A673 (cell line): ENCODE measurements around the gene NOD2.

Source experiments
- CTCF ChIP-seq: fragments of 300-800, 200-600 bp; sonication (generic); conservative IDR thresholded peaks from 2 replicates; pipeline ENCODE4 v1.5.1; 2017; ENCODE audit warnings: low read depth, mild to moderate bottlenecking, antibody characterized with exemption, low read length, moderate library complexity, mixed read lengths
- EZH2 ChIP-seq: fragments of 200-600 bp; sonication (generic); IDR thresholded peaks from 2 replicates; pipeline ENCODE4 v1.6.1; 2017; ENCODE audit warnings: borderline replicate concordance, low read depth, mild to moderate bottlenecking, mixed read lengths, antibody characterized with exemption, low read length; ENCODE audit not compliant: poor library complexity, severe bottlenecking

- TF ChIP-seq CTCF = no peak
- TF ChIP-seq EZH2 = no peak
Measured at GRCh38 chr16:50695017-50696000, 1.9 kb downstream of the NOD2 start.
